Right renal cortex interstitium (tissue), 3 donors: ENCODE results near the gene ZNF3. TPM values are rescaled to one million over a fixed set of nuclear protein-coding genes. Genes with fewer than 3 reads are reported as not detected.

Experiments used
- polyA plus RNA-seq, 3 donors: library from polyadenylated mRNA; unstranded; fragments of 120-200 nt; gene quantifications; one replicate each; pipeline ENCODE4 v1.2.1, GENCODE V29; 2013; ENCODE audit not compliant: insufficient read length in 3 of 3

ZNF3 gene
- polyA plus RNA-seq, 3 donors: 48.9 to 54.5 (median 53.0) TPM

Other genes starting within 250 kb of the ZNF3 start
- not detected for gene OR2AE1, start 204.7 kb downstream of the ZNF3 start, polyA plus RNA-seq
- 10 to 100 TPM; 36.0 to 41.3 (median 41.1) TPM for gene TRIM4, start 162.2 kb downstream of the ZNF3 start, polyA plus RNA-seq
- 1 to 10 TPM in 2 of 3 donors, under 1 TPM in 1; 0.82 to 1.3 (median 1.0) TPM for gene GJC3, start 152.1 kb downstream of the ZNF3 start, polyA plus RNA-seq
- gene AZGP1, start 105.7 kb downstream of the ZNF3 start, polyA plus RNA-seq: 10 to 100 TPM; 48.4 to 73.4 (median 71.9) TPM
- 10 to 100 TPM; 48.5 to 52.4 (median 52.3) TPM for gene ZKSCAN1, start 66.1 kb downstream of the ZNF3 start, polyA plus RNA-seq
- 10 to 100 TPM; 21.3 to 24.3 (median 21.8) TPM for gene ZSCAN21, start 31.9 kb downstream of the ZNF3 start, polyA plus RNA-seq
- gene COPS6, start 7.2 kb upstream of the ZNF3 start, polyA plus RNA-seq: 100 to 1,000 TPM; 124 to 140 (median 136) TPM
- gene MCM7, start 19.7 kb upstream of the ZNF3 start, polyA plus RNA-seq: 100 to 1,000 TPM; 146 to 157 (median 157) TPM
- 10 to 100 TPM; 27.7 to 34.3 (median 31.7) TPM for gene AP4M1, start 19.9 kb upstream of the ZNF3 start, polyA plus RNA-seq
- 10 to 100 TPM; 50.7 to 55.0 (median 54.9) TPM for gene TAF6, start 37.6 kb upstream of the ZNF3 start, polyA plus RNA-seq
- gene CNPY4, start 37.9 kb upstream of the ZNF3 start, polyA plus RNA-seq: 10 to 100 TPM; 46.4 to 52.3 (median 50.7) TPM
- gene MBLAC1, start 45.2 kb upstream of the ZNF3 start, polyA plus RNA-seq: 1 to 10 TPM; 1.2 to 1.7 (median 1.3) TPM
- 100 to 1,000 TPM in 1 of 3 donors, 10 to 100 TPM in 2; 99.1 to 103 (median 99.7) TPM for gene LAMTOR4, start 67.2 kb upstream of the ZNF3 start, polyA plus RNA-seq
- 10 to 100 TPM; 15.1 to 19.5 (median 16.1) TPM for gene TRAPPC14, start 77.0 kb upstream of the ZNF3 start, polyA plus RNA-seq
- gene GAL3ST4, start 86.9 kb upstream of the ZNF3 start, polyA plus RNA-seq: 1 to 10 TPM; 4.8 to 5.2 (median 5.0) TPM
- gene GPC2, start 95.7 kb upstream of the ZNF3 start, polyA plus RNA-seq: 1 to 10 TPM; 6.3 to 7.3 (median 7.2) TPM
- 10 to 100 TPM in 2 of 3 donors, 1 to 10 TPM in 1; 9.2 to 11.8 (median 10.5) TPM for gene STAG3, start 96.2 kb upstream of the ZNF3 start, polyA plus RNA-seq
- 1 to 10 TPM; 2.0 to 3.8 (median 3.1) TPM for gene PVRIG, start 138.2 kb upstream of the ZNF3 start, polyA plus RNA-seq
- gene SPDYE3, start 226.0 kb upstream of the ZNF3 start, polyA plus RNA-seq: 1 to 10 TPM; 6.7 to 8.1 (median 6.8) TPM